C4-2B (cell line): Measurements from ENCODE around the gene SLC4A9.

Experiments
- H3K27ac ChIP-seq: fragments of 450-650 bp; 2 replicates; pipeline ENCODE4 v1.5.1; 2017
- CTCF ChIP-seq: fragments of 450-650 bp; conservative IDR thresholded peaks from 2 replicates; pipeline ENCODE4 v1.5.1; 2017; ENCODE audit warnings: mild to moderate bottlenecking
- ZFX ChIP-seq: fragments of 450-650 bp; IDR thresholded peaks from 2 replicates; pipeline ENCODE4 v1.6.1; 2017

Gene SLC4A9, protein sequence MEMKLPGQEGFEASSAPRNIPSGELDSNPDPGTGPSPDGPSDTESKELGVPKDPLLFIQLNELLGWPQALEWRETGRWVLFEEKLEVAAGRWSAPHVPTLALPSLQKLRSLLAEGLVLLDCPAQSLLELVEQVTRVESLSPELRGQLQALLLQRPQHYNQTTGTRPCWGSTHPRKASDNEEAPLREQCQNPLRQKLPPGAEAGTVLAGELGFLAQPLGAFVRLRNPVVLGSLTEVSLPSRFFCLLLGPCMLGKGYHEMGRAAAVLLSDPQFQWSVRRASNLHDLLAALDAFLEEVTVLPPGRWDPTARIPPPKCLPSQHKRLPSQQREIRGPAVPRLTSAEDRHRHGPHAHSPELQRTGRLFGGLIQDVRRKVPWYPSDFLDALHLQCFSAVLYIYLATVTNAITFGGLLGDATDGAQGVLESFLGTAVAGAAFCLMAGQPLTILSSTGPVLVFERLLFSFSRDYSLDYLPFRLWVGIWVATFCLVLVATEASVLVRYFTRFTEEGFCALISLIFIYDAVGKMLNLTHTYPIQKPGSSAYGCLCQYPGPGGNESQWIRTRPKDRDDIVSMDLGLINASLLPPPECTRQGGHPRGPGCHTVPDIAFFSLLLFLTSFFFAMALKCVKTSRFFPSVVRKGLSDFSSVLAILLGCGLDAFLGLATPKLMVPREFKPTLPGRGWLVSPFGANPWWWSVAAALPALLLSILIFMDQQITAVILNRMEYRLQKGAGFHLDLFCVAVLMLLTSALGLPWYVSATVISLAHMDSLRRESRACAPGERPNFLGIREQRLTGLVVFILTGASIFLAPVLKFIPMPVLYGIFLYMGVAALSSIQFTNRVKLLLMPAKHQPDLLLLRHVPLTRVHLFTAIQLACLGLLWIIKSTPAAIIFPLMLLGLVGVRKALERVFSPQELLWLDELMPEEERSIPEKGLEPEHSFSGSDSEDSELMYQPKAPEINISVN

GRCh38 chr5:140360101-140360500, at the start of gene SLC4A9:
Gene SLC4A9 (plus strand): TSS chr5:140360194. CDS start chr5:140360237, 43 bp downstream.
- TF ChIP-seq CTCF (no peak), ZFX (no peak)

DNA sequence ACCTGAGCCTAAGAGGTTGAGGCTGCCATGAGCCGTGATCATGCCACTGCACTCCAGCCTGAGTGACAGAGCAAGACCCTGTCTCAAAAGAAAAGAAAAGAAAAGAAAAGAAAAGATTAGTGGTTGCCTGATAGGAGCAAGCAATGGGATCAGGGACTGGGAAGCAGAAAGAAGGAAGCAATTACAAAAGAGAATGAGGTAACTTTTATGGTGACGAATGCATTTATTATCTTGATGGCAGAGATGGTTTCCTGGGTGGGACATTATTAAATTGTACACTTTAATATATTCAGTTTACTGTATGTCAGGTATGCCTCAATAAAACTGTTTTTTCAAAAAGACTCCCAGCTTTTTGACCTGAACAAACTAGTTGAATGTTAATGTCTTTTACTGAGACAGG, 49.6 kb upstream of the SLC4A9 start:
- TF ChIP-seq ZFX = no peak
- H3K27ac ChIP-seq = no peak overlapping the region

More at GRCh38 chr5:140360101-140360500, at the start of gene SLC4A9:
- H3K27ac ChIP-seq = no peak within 1 kb of the TSS

- no peak overlapping the region for H3K27ac ChIP-seq
Measured at GRCh38 chr5:140311011-140311467, 49.0 kb upstream of the SLC4A9 start.

DNA sequence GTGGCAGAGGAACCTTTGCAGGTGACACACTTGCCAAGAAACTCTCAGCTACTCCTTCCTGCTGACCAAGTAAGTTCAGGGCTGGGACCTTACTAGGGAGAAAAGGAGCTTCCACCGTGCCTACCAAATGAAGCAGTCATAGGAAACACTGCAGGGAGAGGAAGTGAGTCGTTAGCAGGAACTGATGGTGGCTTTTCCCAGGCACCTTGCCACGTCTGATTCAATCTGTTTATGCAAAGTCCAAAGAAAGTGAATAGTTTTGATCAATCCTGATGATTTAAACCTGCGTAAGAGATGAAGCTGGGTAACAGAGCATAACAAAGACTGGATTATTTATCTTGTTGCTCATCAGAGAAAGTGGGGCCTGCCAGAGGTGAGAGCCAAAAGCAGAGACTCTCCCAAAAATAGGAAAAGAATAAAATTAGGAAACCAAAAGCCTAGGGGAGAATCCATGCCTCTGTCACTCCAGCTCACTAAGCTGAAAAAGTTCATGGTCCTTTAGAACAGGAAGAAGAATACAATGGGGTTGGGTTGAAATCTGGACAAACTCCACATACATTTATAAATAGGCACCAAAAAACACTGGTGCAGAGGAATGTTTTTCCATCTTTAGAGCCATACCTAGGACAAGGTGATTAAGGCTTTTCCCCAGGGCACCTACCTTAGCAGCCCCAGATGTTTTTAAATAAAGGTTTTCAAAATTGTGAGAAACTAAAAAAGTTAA, 47.8 kb upstream of the SLC4A9 start:
- H3K27ac ChIP-seq = no peak overlapping the region

More at GRCh38 chr5:140311011-140311467, 49.0 kb upstream of the SLC4A9 start:
- TF ChIP-seq ZFX (no peak), CTCF (no peak)

DNA sequence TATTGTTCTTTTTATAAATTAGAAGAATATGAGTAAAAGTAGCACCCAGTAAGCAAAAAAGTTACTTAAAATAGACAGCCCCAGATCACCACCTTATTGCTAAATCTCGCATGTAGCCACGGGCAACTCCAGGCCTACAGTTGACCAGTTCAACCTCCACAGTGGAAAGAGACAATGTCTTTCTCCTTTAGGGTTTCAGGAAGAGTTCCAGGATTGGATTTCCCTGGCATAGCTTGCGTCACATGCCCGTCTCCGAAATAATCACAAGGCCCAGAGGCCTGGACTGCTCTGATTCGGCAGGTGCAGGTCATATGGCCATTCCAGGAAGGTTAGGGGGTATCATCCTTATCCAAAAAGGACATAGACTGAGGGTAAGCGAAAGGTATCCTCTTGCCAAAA, 47.2 kb upstream of the SLC4A9 start:
- no peak for TF ChIP-seq CTCF
- TF ChIP-seq ZFX = no peak
- H3K27ac ChIP-seq = no peak overlapping the region

More for the DNA sequence above, 47.8 kb upstream of the SLC4A9 start:
- no peak for TF ChIP-seq ZFX

- H3K27ac ChIP-seq = no peak overlapping the region
- no peak for TF ChIP-seq ZFX
- TF ChIP-seq CTCF = no peak
Measured at GRCh38 chr5:140317859-140318258, 42.1 kb upstream of the SLC4A9 start.

DNA sequence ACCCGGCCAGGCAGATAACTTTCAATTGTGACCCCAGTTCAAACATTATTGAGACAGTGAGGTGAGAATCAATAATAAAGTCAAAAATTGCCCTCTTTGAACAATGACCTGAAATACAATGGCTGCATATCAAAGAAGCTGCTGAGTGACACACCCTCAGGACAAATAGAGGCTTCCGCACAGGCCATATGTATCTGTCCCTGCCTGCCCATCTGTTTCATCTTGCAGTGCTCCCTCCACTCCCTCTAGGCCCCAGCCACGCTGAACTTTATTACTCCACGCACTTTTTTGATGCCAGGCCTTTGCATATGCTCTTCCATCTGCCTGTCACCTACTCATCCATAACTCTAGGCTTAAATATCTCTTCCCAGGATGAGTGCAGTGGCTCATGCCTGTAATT, 41.2 kb upstream of the SLC4A9 start:
- no peak overlapping the region for H3K27ac ChIP-seq

More for the DNA sequence above, 41.2 kb upstream of the SLC4A9 start:
- TF ChIP-seq ZFX = no peak
- TF ChIP-seq CTCF = no peak
